Loucy (cell line): ENCODE results near the gene ACAP2.

Experiments
- CTCF ChIP-seq: fragments of 200-600 bp; sonication (generic); conservative IDR thresholded peaks from 2 replicates; pipeline ENCODE4 v1.5.1; 2014; ENCODE audit warnings: mild to moderate bottlenecking, antibody characterized with exemption, low read length
- EZH2phosphoT487 ChIP-seq: fragments of 200-600 bp; IDR thresholded peaks from 2 replicates; pipeline ENCODE4 v1.6.1; 2018; ENCODE audit warnings: antibody characterized with exemption, mild to moderate bottlenecking, moderate library complexity, borderline replicate concordance

- TF ChIP-seq EZH2phosphoT487 (no peak), CTCF (no peak)
Observed at GRCh38 chr3:195337747-195338146, 105.1 kb downstream of the ACAP2 start.
